ENCODE data around the gene MYO1E. TPM values are rescaled to one million over a fixed set of nuclear protein-coding genes. Genes with fewer than 3 reads are reported as not detected.
A peak's percentile ranks its signal among the peaks of the same experiment; 100 is the strongest.
"Not testable (repeated sequence)": the region's sequence is repeated elsewhere in the genome, so short reads cannot be mapped to it uniquely, and the experiment has no call there.

The MYO1E gene
- total RNA-seq, 1 experiment from 2014 or later = 122 TPM

DNA sequence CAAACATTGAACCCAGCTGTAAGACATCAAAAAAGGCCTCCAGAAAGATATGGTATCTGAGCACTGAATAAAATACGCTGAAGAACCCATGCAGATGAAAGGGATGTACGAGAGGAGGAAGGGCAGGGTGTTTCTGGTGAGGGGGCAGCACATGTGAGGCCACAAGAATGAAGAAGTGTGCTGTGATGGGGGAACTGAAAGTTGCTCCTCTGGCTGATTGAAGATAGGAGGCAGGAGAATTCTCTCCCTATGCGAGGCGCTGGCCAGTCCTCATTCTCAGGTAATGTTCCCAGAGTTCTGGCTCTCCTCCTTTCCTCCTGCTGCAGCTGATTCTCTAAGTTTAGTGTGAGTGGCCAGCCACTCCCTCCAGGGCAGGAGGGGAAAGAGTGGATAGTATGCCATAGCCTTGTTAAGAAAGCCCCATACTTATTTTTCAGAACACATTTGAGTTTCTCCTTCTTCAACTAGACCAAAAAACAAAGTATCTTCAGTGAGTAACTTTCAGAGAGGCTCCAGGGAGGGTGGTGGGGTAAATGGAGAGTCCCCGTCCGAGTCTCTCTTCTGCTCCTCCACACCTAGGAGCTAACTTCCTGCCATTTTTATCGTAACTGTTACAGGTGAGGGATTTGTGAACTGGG is 26.9 kb upstream of the MYO1E start:
- H3K36me3 ChIP-seq = no peaks in the 10 kb centered on the region
- H3K4me1 ChIP-seq (replicated peaks) = no peaks in the 10 kb centered on the region
- H3K4me3 ChIP-seq = no peak overlapping the region
- H3K27me3 ChIP-seq (replicated peaks) = no peaks in the 10 kb centered on the region
- H3K9me3 ChIP-seq (replicated peaks) = no peaks in the 10 kb centered on the region
- H3K27ac ChIP-seq = no peak overlapping the region
- DNase-seq (ENCODE audit: low read depth in 1 of 2, low spot score in 2 of 2) = no peak

GRCh38 chr15:59398220-59398619 is 25.5 kb upstream of the MYO1E start:
- H3K27ac ChIP-seq = no peak overlapping the region
- no peak for DNase-seq (ENCODE audit: low read depth in 1 of 2, low spot score in 2 of 2)
- H3K9me3 ChIP-seq (replicated peaks) = no peaks in the 10 kb centered on the region
- H3K27me3 ChIP-seq (replicated peaks) = no peaks in the 10 kb centered on the region
- H3K4me1 ChIP-seq (replicated peaks) = no peaks in the 10 kb centered on the region
- H3K4me3 ChIP-seq = no peak overlapping the region
- H3K36me3 ChIP-seq = no peaks in the 10 kb centered on the region

- H3K4me1 ChIP-seq (replicated peaks) = no peaks in the 10 kb centered on the region
- no peaks in the 10 kb centered on the region for H3K27me3 ChIP-seq (replicated peaks)
- H3K27ac ChIP-seq = no peak overlapping the region
- no peaks in the 10 kb centered on the region for H3K9me3 ChIP-seq (replicated peaks)
- H3K36me3 ChIP-seq = no peaks in the 10 kb centered on the region
- no peak for DNase-seq (ENCODE audit: low read depth in 1 of 2, low spot score in 2 of 2)
- no peak overlapping the region for H3K4me3 ChIP-seq
Measured at GRCh38 chr15:59396679-59397078, 24.0 kb upstream of the MYO1E start.

DNA sequence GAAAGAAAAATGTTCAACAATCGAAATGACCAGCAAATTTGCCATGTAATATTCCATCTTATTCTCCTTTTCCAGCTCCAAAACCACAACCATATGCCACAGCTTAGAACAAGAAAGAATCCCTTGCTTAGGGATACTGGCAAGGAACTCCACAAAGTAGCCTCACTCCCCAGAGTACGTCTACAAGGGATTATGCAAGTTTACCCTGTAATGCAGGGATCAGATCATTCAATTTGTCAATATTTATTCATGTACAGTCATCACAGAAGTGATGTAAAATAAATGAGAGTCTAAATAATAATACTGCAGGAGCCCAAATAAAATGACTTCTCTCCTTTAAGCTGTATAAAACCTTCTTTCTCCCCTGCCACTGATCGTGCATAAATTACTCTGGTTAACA is 23.5 kb upstream of the MYO1E start:
- Histone ChIP-seq H3K9me3 (replicated peaks) (no peaks in the 10 kb centered on the region), H3K4me1 (replicated peaks) (no peaks in the 10 kb centered on the region), H3K36me3 (no peaks in the 10 kb centered on the region), H3K4me3 (no peak overlapping the region), H3K27ac (no peak overlapping the region), H3K27me3 (replicated peaks) (no peaks in the 10 kb centered on the region)
- no peak for DNase-seq (ENCODE audit: low read depth in 1 of 2, low spot score in 2 of 2)

- no peaks in the 10 kb centered on the region for H3K4me1 ChIP-seq (replicated peaks)
- no peaks in the 10 kb centered on the region for H3K9me3 ChIP-seq (replicated peaks)
- H3K27ac ChIP-seq = no peak overlapping the region
- H3K4me3 ChIP-seq = no peak overlapping the region
- H3K36me3 ChIP-seq = no peaks in the 10 kb centered on the region
- no peaks in the 10 kb centered on the region for H3K27me3 ChIP-seq (replicated peaks)
- no peak for DNase-seq (ENCODE audit: low read depth in 1 of 2, low spot score in 2 of 2)
Measured at GRCh38 chr15:59394166-59394661, 21.5 kb upstream of the MYO1E start.

- no peaks in the 10 kb centered on the region for H3K9me3 ChIP-seq (replicated peaks)
Measured at GRCh38 chr15:59392299-59392698, 19.6 kb upstream of the MYO1E start.

GRCh38 chr15:59388670-59389069 is 16.0 kb upstream of the MYO1E start:
- DNase-seq (ENCODE audit: low read depth in 1 of 2, low spot score in 2 of 2) = no peak
- no peak overlapping the region for H3K4me3 ChIP-seq
- no peaks in the 10 kb centered on the region for H3K4me1 ChIP-seq (replicated peaks)
- H3K9me3 ChIP-seq (replicated peaks) = no peaks in the 10 kb centered on the region
- no peaks in the 10 kb centered on the region for H3K36me3 ChIP-seq
- H3K27me3 ChIP-seq (replicated peaks) = no peaks in the 10 kb centered on the region
- no peak overlapping the region for H3K27ac ChIP-seq

More at GRCh38 chr15:59392299-59392698, 19.6 kb upstream of the MYO1E start:
- no peaks in the 10 kb centered on the region for H3K36me3 ChIP-seq
- no peak overlapping the region for H3K4me3 ChIP-seq
- H3K27me3 ChIP-seq (replicated peaks) = no peaks in the 10 kb centered on the region
- no peak overlapping the region for H3K27ac ChIP-seq
- no peaks in the 10 kb centered on the region for H3K4me1 ChIP-seq (replicated peaks)
- no peak for DNase-seq (ENCODE audit: low read depth in 1 of 2, low spot score in 2 of 2)

- H3K36me3 ChIP-seq; H3K27me3 ChIP-seq (replicated peaks); DNase-seq (ENCODE audit: low read depth in 1 of 2, low spot score in 2 of 2); H3K27ac ChIP-seq; H3K9me3 ChIP-seq (replicated peaks); H3K4me3 ChIP-seq; H3K4me1 ChIP-seq (replicated peaks): not testable (repeated sequence)
Measured at GRCh38 chr15:59387196-59387878, 14.7 kb upstream of the MYO1E start.

DNA sequence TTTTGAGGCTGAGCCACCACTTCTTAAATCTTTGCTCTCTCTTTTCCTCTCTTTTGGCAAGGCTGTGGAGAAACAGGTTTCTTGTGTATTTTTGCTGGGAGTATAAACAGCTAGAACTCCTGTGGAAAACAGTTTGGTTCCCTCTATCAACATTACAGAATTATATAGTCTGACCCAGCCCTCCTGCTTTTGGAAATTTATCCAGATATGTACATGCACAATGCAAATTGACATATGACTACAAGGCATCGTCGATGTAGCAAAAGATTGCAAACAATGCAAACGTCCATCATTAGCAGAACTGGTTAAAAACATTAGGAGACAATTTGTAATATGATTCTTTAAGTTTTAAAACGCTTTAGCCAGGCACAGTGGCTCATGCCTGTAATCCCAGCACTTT is 12.5 kb upstream of the MYO1E start:
- no peak for DNase-seq (ENCODE audit: low read depth in 1 of 2, low spot score in 2 of 2)
- Histone ChIP-seq H3K27ac (no peak overlapping the region), H3K4me1 (replicated peaks) (peaks cover 17% of the 10 kb centered on the region), H3K36me3 (no peaks in the 10 kb centered on the region), H3K9me3 (replicated peaks) (no peaks in the 10 kb centered on the region), H3K27me3 (replicated peaks) (no peaks in the 10 kb centered on the region), H3K4me3 (no peak overlapping the region)

DNA sequence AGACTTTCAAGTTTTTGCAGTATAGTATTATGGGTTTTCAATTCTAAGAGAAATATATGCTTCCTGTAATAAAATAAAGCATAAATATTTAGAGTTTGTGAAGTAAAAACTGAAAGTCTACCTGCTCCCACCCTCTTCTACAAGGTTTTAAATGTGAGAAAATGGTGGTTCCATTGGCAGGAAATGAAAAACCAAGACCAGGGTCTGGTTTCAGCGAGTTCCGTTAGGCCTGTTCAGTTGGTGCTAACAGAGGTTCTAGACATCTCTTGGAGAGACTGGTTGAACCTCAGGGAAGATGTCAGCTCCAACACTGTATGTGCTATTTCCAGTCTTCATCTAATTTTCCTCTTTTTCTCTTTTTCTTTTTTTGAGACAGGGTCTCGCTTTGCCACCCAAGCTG is 11.8 kb upstream of the MYO1E start:
- Histone ChIP-seq H3K4me1 (replicated peaks) (peaks cover 17% of the 10 kb centered on the region), H3K9me3 (replicated peaks) (no peaks in the 10 kb centered on the region), H3K4me3 (no peak overlapping the region), H3K36me3 (no peaks in the 10 kb centered on the region), H3K27me3 (replicated peaks) (no peaks in the 10 kb centered on the region), H3K27ac (no peak overlapping the region)
- DNase-seq (ENCODE audit: low read depth in 1 of 2, low spot score in 2 of 2) = no peak

DNA sequence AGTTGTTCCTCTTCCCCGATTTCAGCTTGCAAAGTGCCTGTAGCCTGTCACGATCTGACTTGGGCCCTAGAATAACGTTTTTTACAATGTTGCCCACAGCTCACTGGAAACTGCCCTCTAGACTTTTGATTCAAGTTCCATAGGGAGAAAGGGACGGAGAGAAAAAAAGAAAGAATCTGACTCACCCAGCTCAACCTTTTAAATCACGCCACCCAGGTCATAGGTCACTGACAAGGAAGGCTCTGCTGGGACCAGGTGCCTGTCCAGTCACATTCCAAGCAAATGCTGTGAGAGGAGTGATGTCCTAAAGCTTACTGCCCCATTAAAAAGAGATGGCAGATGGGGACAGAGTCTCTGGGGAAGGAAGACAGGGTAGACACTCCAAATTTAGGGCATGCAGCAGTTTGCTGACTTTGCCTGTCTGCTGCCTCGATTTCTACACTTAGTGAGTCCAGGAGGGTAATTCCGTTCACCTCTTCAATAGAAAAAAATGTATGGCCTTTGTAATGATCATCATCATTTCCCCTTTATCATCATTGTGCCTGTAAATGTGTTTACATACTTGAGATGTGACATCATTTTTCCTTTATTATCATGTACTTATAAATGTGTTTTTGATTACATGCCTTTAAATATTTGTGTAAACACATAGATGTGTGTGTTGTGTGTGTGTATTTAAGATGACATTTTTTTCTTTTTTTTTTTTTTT is 8.4 kb upstream of the MYO1E start:
- Histone ChIP-seq H3K4me3 (no peak overlapping the region), H3K27me3 (replicated peaks) (no peaks in the 10 kb centered on the region), H3K36me3 (no peaks in the 10 kb centered on the region), H3K4me1 (replicated peaks) (peaks cover 17% of the 10 kb centered on the region), H3K9me3 (replicated peaks) (no peaks in the 10 kb centered on the region), H3K27ac (peak overlapping the region; percentile 58)
- peak in 1 of 2 experiments; percentile 59 for DNase-seq (ENCODE audit: low read depth in 1 of 2, low spot score in 2 of 2)

GRCh38 chr15:59379531-59379930 is 6.9 kb upstream of the MYO1E start:
- Histone ChIP-seq H3K36me3 (no peaks in the 10 kb centered on the region), H3K4me1 (replicated peaks) (peaks cover 17% of the 10 kb centered on the region), H3K4me3 (no peak overlapping the region), H3K27me3 (replicated peaks) (no peaks in the 10 kb centered on the region), H3K9me3 (replicated peaks) (no peaks in the 10 kb centered on the region), H3K27ac (no peak overlapping the region)
- no peak for DNase-seq (ENCODE audit: low read depth in 1 of 2, low spot score in 2 of 2)

- Histone ChIP-seq H3K27me3 (replicated peaks) (no peaks in the 10 kb centered on the region), H3K4me3 (no peak overlapping the region)
Measured at GRCh38 chr15:59378855-59379254, 6.2 kb upstream of the MYO1E start.

GRCh38 chr15:59377924-59378323 is 5.3 kb upstream of the MYO1E start:
- Histone ChIP-seq H3K9me3 (replicated peaks) (no peaks in the 10 kb centered on the region), H3K4me1 (replicated peaks) (peaks cover 20% of the 10 kb centered on the region), H3K36me3 (no peaks in the 10 kb centered on the region), H3K4me3 (no peak overlapping the region), H3K27ac (no peak overlapping the region), H3K27me3 (replicated peaks) (no peaks in the 10 kb centered on the region)
- no peak for DNase-seq (ENCODE audit: low read depth in 1 of 2, low spot score in 2 of 2)

More at GRCh38 chr15:59378855-59379254, 6.2 kb upstream of the MYO1E start:
- Histone ChIP-seq H3K27ac (no peak overlapping the region), H3K36me3 (no peaks in the 10 kb centered on the region), H3K9me3 (replicated peaks) (no peaks in the 10 kb centered on the region), H3K4me1 (replicated peaks) (peaks cover 17% of the 10 kb centered on the region)
- DNase-seq (ENCODE audit: low read depth in 1 of 2, low spot score in 2 of 2) = no peak
